ENCODE results near the gene TBX10.

- TF ChIP-seq CTCF (conservative IDR thresholded peaks at IDR 0.05; ENCODE audit: low read depth, low read length) (no peak), EZH2 (IDR thresholded peaks at IDR 0.05; ENCODE audit: borderline replicate concordance, low read depth, low read length, poor library complexity, severe bottlenecking) (no peak)
Measured at GRCh38 chr11:67599149-67599548, 40.4 kb downstream of the TBX10 start.

All from A673 (cell line).